BJ (cell line): ENCODE results near the gene UPK3BL2. TPM values are rescaled to one million over a fixed set of nuclear protein-coding genes. Genes with fewer than 3 reads are reported as not detected.

Experiments
- polyA plus RNA-seq: library from polyadenylated mRNA; depleted of rRNA; stranded (reverse); fragments of >200 nt; gene quantifications from 2 replicates; pipeline ENCODE4 v1.2.3, GENCODE V29; 2011; rRNA removed

Gene UPK3BL2
- polyA plus RNA-seq, 1 experiment, result 19.5 TPM

Other genes starting within 250 kb of the UPK3BL2 start
- gene SPDYE6, start 187.3 kb downstream of the UPK3BL2 start, polyA plus RNA-seq, result not detected in 2 replicates
- gene PRKRIP1, start 147.3 kb downstream of the UPK3BL2 start, polyA plus RNA-seq, result 11.9 and 14.3 TPM in 2 replicates
- gene ORAI2, start 110.1 kb downstream of the UPK3BL2 start, polyA plus RNA-seq, result 27.3 and 41.6 TPM in 2 replicates
- gene ALKBH4, start 78.8 kb downstream of the UPK3BL2 start, polyA plus RNA-seq, result 4.5 and 5.9 TPM in 2 replicates
- 8.2 and 15.1 TPM in 2 replicates for gene LRWD1, start 78.7 kb downstream of the UPK3BL2 start, polyA plus RNA-seq
- 46.9 and 68.0 TPM in 2 replicates for gene POLR2J, start 64.8 kb downstream of the UPK3BL2 start, polyA plus RNA-seq
- gene RASA4B, start 25.9 kb downstream of the UPK3BL2 start, polyA plus RNA-seq, result 9.5 and 15.0 TPM in 2 replicates
- gene SPDYE2, start 7.5 kb upstream of the UPK3BL2 start, polyA plus RNA-seq, result not detected in 2 replicates
- gene POLR2J3, start 28.9 kb upstream of the UPK3BL2 start, polyA plus RNA-seq, result 41.5 and 118 TPM in 2 replicates
- gene RASA4, start 73.1 kb upstream of the UPK3BL2 start, polyA plus RNA-seq, result 26.9 and 54.5 TPM in 2 replicates
- gene UPK3BL1, start 99.1 kb upstream of the UPK3BL2 start, polyA plus RNA-seq, result 49.5 and 58.9 TPM in 2 replicates
- not detected in 2 replicates for gene SPDYE2B, start 106.6 kb upstream of the UPK3BL2 start, polyA plus RNA-seq
- gene POLR2J2, start 128.0 kb upstream of the UPK3BL2 start, polyA plus RNA-seq, result 3.9 and 4.5 TPM in 2 replicates
- 3.0 and 3.4 TPM in 2 replicates for gene FAM185A, start 205.3 kb upstream of the UPK3BL2 start, polyA plus RNA-seq